Upper lobe of left lung (tissue), 6 donors: ENCODE measurements around the gene CFAP57. TPM values are rescaled to one million over a fixed set of nuclear protein-coding genes. Genes with fewer than 3 reads are reported as not detected.

ENCODE experiments used
- ATAC-seq, 2 donors: fragments of 200-7000 bp; cut with Tn5 transposase; one replicate each; pipeline ENCODE4 v1.9.1; 2022; ENCODE audit warnings: mild to moderate bottlenecking in 2 of 2, moderate library complexity in 2 of 2; ENCODE audit not compliant: low FRiP score in 2 of 2
- DNase-seq, 2 donors: peaks; one replicate each; pipeline ENCODE4 v3.0.0-alpha.2; 2019 to 2020
- H3K27ac ChIP-seq, 4 donors: fragments of 200-600 bp; sonication (generic); one replicate each; pipeline ENCODE4 v1.5.1; 2016 to 2019
- H3K27me3 ChIP-seq, 4 donors: fragments of 200-600 bp; sonication (generic); one replicate each; pipeline ENCODE4 v1.5.1; 2017 to 2019
- H3K36me3 ChIP-seq, 4 donors: fragments of 200-600 bp; sonication (generic); one replicate each; pipeline ENCODE4 v1.5.1; 2016 to 2019
- H3K4me1 ChIP-seq, 4 donors: fragments of 200-600 bp; sonication (generic); one replicate each; pipeline ENCODE4 v1.5.1; 2018 to 2019
- H3K4me3 ChIP-seq, 4 donors: fragments of 200-600 bp; sonication (generic); one replicate each; pipeline ENCODE4 v1.5.1; 2017 to 2019; ENCODE audit warnings: mild to moderate bottlenecking in 2 of 4, moderate library complexity in 1 of 4
- H3K9me3 ChIP-seq, 4 donors: fragments of 200-600 bp; sonication (generic); one replicate each; pipeline ENCODE4 v1.5.1; 2018 to 2019
- CTCF ChIP-seq, 6 experiments: fragments of 450-650 bp in 4 of 6; fragments of 200-600 bp in 2 of 6; sonication (generic) in 2 of 6; IDR thresholded peaks; one replicate each; pipeline ENCODE4 v1.5.1; 2016 to 2019; ENCODE audit warnings: antibody characterized with exemption in 6 of 6
- EP300 ChIP-seq, 4 donors: sonication (generic); formaldehyde crosslinking; IDR thresholded peaks; one replicate each; pipeline ENCODE4 v1.5.1; 2017; ENCODE audit warnings: antibody characterized with exemption in 4 of 4, control low read depth in 2 of 4
- POLR2A ChIP-seq, 4 donors: fragments of 450-650 bp; IDR thresholded peaks; one replicate each; pipeline ENCODE4 v1.5.1; 2016 to 2017; ENCODE audit warnings: antibody characterized with exemption in 4 of 4, mild to moderate bottlenecking in 2 of 4
- POLR2AphosphoS5 ChIP-seq, 2 donors: sonication (generic); formaldehyde crosslinking; IDR thresholded peaks; one replicate each; pipeline ENCODE4 v1.5.1; 2017; ENCODE audit warnings: antibody characterized with exemption in 2 of 2
- WGBS, 2 donors: methylation state at CpG; one replicate each; pipeline ENCODE4 v1.1.5; 2017 to 2018; 5-methylcytosine and 5-hydroxymethylcytosine counted together
- total RNA-seq, 6 donors: library from RNA; depleted of rRNA in 4 of 6; stranded (reverse); fragments of >200 nt in 4 of 6; gene quantifications; one replicate each; pipeline versions ENCODE4 v1.1.0 to v1.2.1, GENCODE V29; 2016 to 2021
- donor health status: DM: no; HTN: no; CAD: no; lungs with moderate emphysema.
- donor health status: DM: no; HTN: yes; CAD: no; lungs with severe emphysema.

The CFAP57 gene
- total RNA-seq, 6 donors from 2014 or later, result 0.37 to 23.1 (median 3.7) TPM

DNA sequence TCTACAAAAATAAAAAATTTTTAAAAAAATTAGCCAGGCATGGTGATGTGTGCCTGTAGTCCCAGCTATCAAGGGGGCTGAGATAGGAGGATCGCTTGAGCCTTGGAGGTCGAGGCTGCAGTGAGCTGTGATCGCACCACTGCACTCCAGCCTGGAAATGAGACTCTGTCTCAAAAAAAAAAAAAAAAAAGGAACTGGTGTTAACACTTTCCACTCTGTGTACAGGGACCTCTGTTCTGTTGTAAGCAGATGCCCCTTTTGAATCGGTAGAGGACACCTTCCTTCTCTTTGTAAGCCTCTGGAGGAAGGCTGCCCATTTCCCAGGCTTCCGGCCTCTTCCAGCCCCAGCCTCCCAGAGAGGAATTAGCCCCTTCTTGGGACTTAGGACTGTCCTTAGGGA lies 120.5 kb downstream of the CFAP57 start:
- H3K27ac ChIP-seq, result peak overlapping the region in 2 of 4 donors; percentile 3 to 58
- TF ChIP-seq CTCF (IDR thresholded peaks at IDR 0.05) (no peak), POLR2A (IDR thresholded peaks at IDR 0.05) (no peak), POLR2AphosphoS5 (IDR thresholded peaks at IDR 0.05) (no peak), EP300 (IDR thresholded peaks at IDR 0.05) (no peak)
- H3K4me1 ChIP-seq, result peaks cover 12 to 46% (median 32%) of the 10 kb centered on the region in 4 donors

GRCh38 chr1:43293176-43293575 lies 121.0 kb downstream of the CFAP57 start:
- DNase-seq (no peak), ATAC-seq (no peak)
- WGBS, 2 donors, result 90 to 94% methylated on average over 2 of the region's 2 CpGs
- H3K4me1 ChIP-seq, result peaks cover 12 to 46% (median 32%) of the 10 kb centered on the region in 4 donors
- no peaks in the 10 kb centered on the region for H3K36me3 ChIP-seq
- TF ChIP-seq POLR2AphosphoS5 (IDR thresholded peaks at IDR 0.05) (no peak), EP300 (IDR thresholded peaks at IDR 0.05) (no peak), CTCF (IDR thresholded peaks at IDR 0.05) (no peak), POLR2A (IDR thresholded peaks at IDR 0.05) (no peak)
- H3K9me3 ChIP-seq, result no peaks in the 10 kb centered on the region
- H3K27me3 ChIP-seq, result no peaks in the 10 kb centered on the region
- H3K4me3 ChIP-seq, result no peak overlapping the region
- H3K27ac ChIP-seq, result peak overlapping the region in 3 of 4 donors; percentile 3 to 58 (median 54)

More for the DNA sequence above, 120.5 kb downstream of the CFAP57 start:
- no peaks in the 10 kb centered on the region for H3K27me3 ChIP-seq
- no peak overlapping the region for H3K4me3 ChIP-seq
- H3K36me3 ChIP-seq, result no peaks in the 10 kb centered on the region
- no peaks in the 10 kb centered on the region for H3K9me3 ChIP-seq
- 72 to 76% methylated on average over 5 of the region's 5 CpGs for WGBS, 2 donors
- DNase-seq (no peak), ATAC-seq (no peak)

GRCh38 chr1:43293896-43294760 lies 122.0 kb downstream of the CFAP57 start:
- H3K4me3 ChIP-seq, result no peak overlapping the region
- ATAC-seq (no peak), DNase-seq (no peak)
- no peaks in the 10 kb centered on the region for H3K27me3 ChIP-seq
- H3K9me3 ChIP-seq, result no peaks in the 10 kb centered on the region
- peak overlapping the region in 3 of 4 donors; percentile 73 to 80 (median 73) for H3K27ac ChIP-seq
- H3K4me1 ChIP-seq, result peaks cover 12 to 48% (median 32%) of the 10 kb centered on the region in 4 donors
- TF ChIP-seq POLR2A (IDR thresholded peaks at IDR 0.05) (no peak), EP300 (IDR thresholded peaks at IDR 0.05) (no peak), CTCF (IDR thresholded peaks at IDR 0.05) (no peak), POLR2AphosphoS5 (IDR thresholded peaks at IDR 0.05) (no peak)
- 86% methylated on average over 6 to 7 of the region's 7 CpGs for WGBS, 2 donors
- H3K36me3 ChIP-seq, result no peaks in the 10 kb centered on the region

DNA sequence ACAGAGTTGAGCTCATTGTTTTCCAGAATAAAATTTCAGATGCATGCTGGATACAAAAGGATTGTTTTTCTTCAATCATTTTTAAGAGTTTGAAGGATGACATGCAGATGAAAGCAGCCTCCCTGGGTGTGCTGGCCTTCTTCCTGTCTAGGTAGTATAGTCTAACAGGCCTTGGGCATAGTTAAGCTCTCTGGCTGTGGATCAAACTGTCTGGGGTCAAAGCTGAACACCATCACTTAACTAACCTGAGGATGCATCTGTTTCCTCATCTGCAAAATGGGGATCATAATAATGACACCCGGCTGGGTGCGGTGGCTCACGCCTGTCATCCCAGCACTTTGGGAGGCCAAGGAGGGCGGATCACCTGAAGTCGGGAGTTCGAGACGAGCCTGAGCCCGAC lies 122.6 kb downstream of the CFAP57 start:
- no peaks in the 10 kb centered on the region for H3K36me3 ChIP-seq
- 79 to 80% methylated on average over 8 of the region's 8 CpGs for WGBS, 2 donors
- DNase-seq (no peak), ATAC-seq (no peak)
- no peaks in the 10 kb centered on the region for H3K27me3 ChIP-seq
- H3K27ac ChIP-seq, result peak overlapping the region; percentile 45 to 80 (median 73)
- H3K4me1 ChIP-seq, result peaks cover 14 to 54% (median 35%) of the 10 kb centered on the region in 4 donors
- TF ChIP-seq EP300 (IDR thresholded peaks at IDR 0.05) (no peak), POLR2A (IDR thresholded peaks at IDR 0.05) (no peak), CTCF (IDR thresholded peaks at IDR 0.05) (no peak), POLR2AphosphoS5 (IDR thresholded peaks at IDR 0.05) (no peak)
- no peak overlapping the region for H3K4me3 ChIP-seq
- no peaks in the 10 kb centered on the region for H3K9me3 ChIP-seq
